GM12878 (cell line): ENCODE measurements around the gene SNF8. TPM values are rescaled to one million over a fixed set of nuclear protein-coding genes. Genes with fewer than 3 reads are reported as not detected.

ENCODE experiments used
- ATAC-seq: fragments of 200-7000 bp; cut with Tn5 transposase; 3 replicates; pipeline ENCODE4 v1.9.1; 2020; ENCODE audit warnings: mild to moderate bottlenecking, moderate library complexity
- BruUV-seq: library from RNA; stranded (reverse); fragments of 400-500 nt; replicated peaks from 2 replicates; lab custom pipeline; 2021; lab: Mats Ljungman, UMichigan
- CTCF ChIA-PET: fragments of 300-600 bp; sonication (Branson Sonifier 250); formaldehyde crosslinking; extraction: SDS; loops from one replicate; lab custom pipeline; 2021; ENCODE audit warnings: inconsistent platforms; lab: Yijun Ruan, JAX
- POLR2A ChIA-PET: fragments of 350-600 bp; formaldehyde crosslinking; extraction: SDS; loops from one replicate; lab custom pipeline; 2021; ENCODE audit warnings: inconsistent platforms; lab: Charles Lee
- RAD21 ChIA-PET: fragments of 300-600 bp; sonication (Branson Sonifier 250); formaldehyde crosslinking; loops from one replicate; lab custom pipeline; 2023; ENCODE audit warnings: antibody characterized with exemption; ENCODE audit not compliant: unreplicated experiment; lab: Charles Lee
- SMC1A ChIA-PET: fragments of 300-600 bp; sonication (Branson Sonifier 250); formaldehyde crosslinking; loops from one replicate; lab custom pipeline; 2023; ENCODE audit not compliant: unreplicated experiment, uncharacterized antibody; lab: Charles Lee
- DNase-seq: peaks from one replicate; pipeline ENCODE4 v3.0.0-alpha.2; 2011; ENCODE audit warnings: low read depth, low spot score
- FAIRE-seq: peaks from 3 replicates; lab custom pipeline; 2011; peaks lifted over from hg19 to GRCh38; lab: Jason Lieb, UNC
- H2AFZ ChIP-seq: 2 replicates; pipeline ENCODE4 v1.6.0; 2011; ENCODE audit warnings: low read depth, low read length, control low read depth; ENCODE audit not compliant: control insufficient read depth
- H3K27ac ChIP-seq: 2 replicates; pipeline ENCODE4 v1.5.1; 2011; ENCODE audit warnings: control low read depth; ENCODE audit not compliant: control insufficient read depth, insufficient read depth
- H3K27me3 ChIP-seq, 2 experiments: replicated peaks in 1 of 2; 2 replicates each; pipeline versions ENCODE4 v1.6.0 to v1.6.1; 2011; ENCODE audit warnings: low read length in 1 of 2; ENCODE audit not compliant: control insufficient read depth in 2 of 2, insufficient read depth in 2 of 2
- H3K36me3 ChIP-seq, 2 experiments: 2 replicates each; pipeline ENCODE4 v1.5.1; 2011; ENCODE audit warnings: low read length in 1 of 2; ENCODE audit not compliant: control insufficient read depth in 2 of 2, insufficient read depth in 2 of 2
- H3K4me1 ChIP-seq: 2 replicates; pipeline ENCODE4 v1.6.1; 2011; ENCODE audit warnings: mild to moderate bottlenecking, low read length, moderate library complexity, mixed read lengths; ENCODE audit not compliant: control insufficient read depth, insufficient read depth
- H3K4me2 ChIP-seq: 2 replicates; pipeline ENCODE4 v1.6.0; 2011; ENCODE audit warnings: control low read depth; ENCODE audit not compliant: control insufficient read depth, insufficient read depth
- H3K4me3 ChIP-seq: fragments of 200-600 bp; sonication (generic); 2 replicates; pipeline ENCODE4 v1.5.1; 2016
- H3K79me2 ChIP-seq: 2 replicates; pipeline ENCODE4 v1.6.0; 2011; ENCODE audit warnings: low read length; ENCODE audit not compliant: control insufficient read depth, insufficient read depth
- H3K9ac ChIP-seq: 2 replicates; pipeline ENCODE4 v1.8.0; 2011; ENCODE audit warnings: low read length, control low read depth, mixed read lengths; ENCODE audit not compliant: control insufficient read depth, insufficient read depth
- H3K9me3 ChIP-seq: replicated peaks from 3 replicates; pipeline ENCODE4 v1.5.1; 2011; ENCODE audit warnings: mild to moderate bottlenecking, low read length; ENCODE audit not compliant: control insufficient read depth, insufficient read depth
- H4K20me1 ChIP-seq: 2 replicates; pipeline ENCODE4 v1.6.0; 2011; ENCODE audit not compliant: control insufficient read depth, insufficient read depth
- CREM ChIP-seq: IDR thresholded peaks from 2 replicates; pipeline ENCODE4 v1.6.1; 2014; ENCODE audit warnings: antibody characterized with exemption, low read depth
- FOXM1 ChIP-seq: IDR thresholded peaks from 2 replicates; pipeline ENCODE4 v1.6.1; 2012; ENCODE audit warnings: low read depth, mild to moderate bottlenecking, inconsistent platforms, low read length, moderate library complexity
- GABPA ChIP-seq: IDR thresholded peaks from 2 replicates; pipeline ENCODE4 v1.6.1; 2014; ENCODE audit warnings: antibody characterized with exemption, low read depth, mild to moderate bottlenecking, inconsistent platforms
- GATAD2B ChIP-seq: fragments of 450-650 bp; conservative IDR thresholded peaks from 2 replicates; pipeline ENCODE4 v1.6.1; 2017; ENCODE audit warnings: low read depth, mild to moderate bottlenecking, moderate library complexity
- HDGF ChIP-seq: fragments of 450-650 bp; IDR thresholded peaks from 2 replicates; pipeline ENCODE4 v1.6.1; 2016; ENCODE audit warnings: antibody characterized with exemption
- LARP7 ChIP-seq: fragments of 450-650 bp; IDR thresholded peaks from 2 replicates; pipeline ENCODE4 v1.6.1; 2017; ENCODE audit warnings: mild to moderate bottlenecking
- MEF2A ChIP-seq: IDR thresholded peaks from 2 replicates; pipeline ENCODE4 v1.6.1; 2011; ENCODE audit warnings: low read depth, mild to moderate bottlenecking, low read length, moderate library complexity; ENCODE audit not compliant: insufficient read depth
- MEF2B ChIP-seq: fragments of 450-650 bp; IDR thresholded peaks from 2 replicates; pipeline ENCODE4 v1.6.1; 2018; ENCODE audit warnings: mild to moderate bottlenecking, moderate library complexity; ENCODE audit not compliant: partially characterized antibody, poor library complexity, severe bottlenecking
- MTA3 ChIP-seq: IDR thresholded peaks from 2 replicates; pipeline ENCODE4 v1.6.1; 2012; ENCODE audit warnings: low read length, inconsistent platforms, borderline replicate concordance
- RB1 ChIP-seq: fragments of 450-650 bp; formaldehyde crosslinking; IDR thresholded peaks from 2 replicates; pipeline ENCODE4 v1.6.1; 2017; ENCODE audit warnings: mild to moderate bottlenecking, borderline replicate concordance
- TBL1XR1 ChIP-seq: IDR thresholded peaks from 2 replicates; pipeline ENCODE4 v1.6.1; 2012; ENCODE audit warnings: low read depth, low read length, improper control_type of control experiment
- YY1 ChIP-seq: IDR thresholded peaks from 2 replicates; pipeline ENCODE4 v1.6.1; 2011; ENCODE audit warnings: low read depth, mild to moderate bottlenecking, low read length
- ZNF384 ChIP-seq: IDR thresholded peaks from 2 replicates; pipeline ENCODE4 v1.6.1; 2012; ENCODE audit warnings: low read depth, mild to moderate bottlenecking, low read length, improper control_type of control experiment, borderline replicate concordance
- WGBS: methylation state at CpG from one replicate; pipeline ENCODE4 v1.1.6; 2016; ENCODE audit warnings: low lambda C conversion rate; ENCODE audit not compliant: insufficient replicate concordance, insufficient coverage; ENCODE audit errors: missing lambda C conversion rate; 5-methylcytosine and 5-hydroxymethylcytosine counted together
- in situ Hi-C: fragments of 300-500 bp; cut with MboI; formaldehyde crosslinking; loops from 9 replicates; pipeline ENCODE4 v1.14.3; 2018; ENCODE audit warnings: mixed read lengths
- intact Hi-C: fragments of 100-400 bp; cut with micrococcal nuclease; formaldehyde crosslinking; loops from one replicate; pipeline ENCODE4 v1.14.2; 2022; ENCODE audit not compliant: unreplicated experiment
- polyA plus RNA-seq, 11 experiments: library from polyadenylated mRNA; depleted of rRNA in 4 of 11; unstranded in 6 of 11; stranded (reverse) in 5 of 11; fragments of >200 nt; fragmentation: Nextera tagmentation in 4 of 11; fragmentation: Illumina TruSeq in 1 of 11; extraction: Ambion mirVana in 4 of 11; extraction: Trizol in 1 of 11; gene quantifications; 1 replicate in 1 of 11; 2 replicates in 10 of 11; pipeline versions ENCODE4 v1.2.1 to v1.2.3, GENCODE V29; 2011 to 2016; ENCODE audit warnings: inconsistent platforms in 2 of 11, missing spikeins in 2 of 11, low read depth in 1 of 11
- total RNA-seq, 4 experiments: library from RNA; depleted of rRNA in 3 of 4; stranded (reverse); fragments of >200 nt in 3 of 4; fragmentation: Illumina TruSeq in 1 of 4; extraction: Trizol in 1 of 4; gene quantifications; 2 replicates each; pipeline versions ENCODE4 v1.2.1 to v1.2.3, GENCODE V29; 2013 to 2021
- TF ChIP-seq, protein P1 (sequence below): IDR thresholded peaks from 2 replicates; pipeline ENCODE4 v1.6.1; 2012; ENCODE audit warnings: low read depth, low read length, improper control_type of control experiment
- TF ChIP-seq, protein P2 (sequence below): IDR thresholded peaks from 2 replicates; pipeline ENCODE4 v1.6.1; 2012; ENCODE audit warnings: low read length, inconsistent platforms
- TF ChIP-seq, protein P3 (sequence below): fragments of 450-650 bp; IDR thresholded peaks from 2 replicates; pipeline ENCODE4 v1.6.1; 2016; ENCODE audit warnings: mild to moderate bottlenecking, moderate library complexity, borderline replicate concordance

SNF8 gene
- total and polyA plus RNA-seq, 10 of the 15 experiments (the other 5 are each of a cell fraction or from before 2014, with no cell fraction given): 6.1 to 228 (median 95.6) TPM

GRCh38 chr17:48970224-48970623 lies 25.6 kb upstream of the SNF8 start:
- H3K9ac ChIP-seq: no peak overlapping the region
- CTCF ChIA-PET: interaction anchor here (1.0 kb wide), 2 partner anchors 209 to 292 kb away, joined by 3 to 4 read pairs; no protein-coding TSS in a partner anchor
- H3K4me3 ChIP-seq: no peak overlapping the region
- no peaks in the 10 kb centered on the region for H3K4me1 ChIP-seq
- H3K27me3 ChIP-seq: peaks cover 0 to 2% of the 10 kb centered on the region in 2 experiments; a peak in 1 of 4 replicates
- H3K36me3 ChIP-seq: no peaks in the 10 kb centered on the region
- no peak for ATAC-seq
- FAIRE-seq: no peak
- WGBS: 27% methylated on average over 4 of the region's 4 CpGs
- intact Hi-C loops (no loop called here), in situ Hi-C loops (no loop called here)
- TF ChIP-seq GABPA (no peak), GATAD2B (no peak), TBL1XR1 (no peak), LARP7 (no peak), MTA3 (no peak), CREM (no peak), RB1 (no peak), HDGF (no peak), ZNF384 (no peak), FOXM1 (no peak), YY1 (no peak), MEF2A (no peak), MEF2B (no peak)
- TF ChIP-seq, protein P1, sequence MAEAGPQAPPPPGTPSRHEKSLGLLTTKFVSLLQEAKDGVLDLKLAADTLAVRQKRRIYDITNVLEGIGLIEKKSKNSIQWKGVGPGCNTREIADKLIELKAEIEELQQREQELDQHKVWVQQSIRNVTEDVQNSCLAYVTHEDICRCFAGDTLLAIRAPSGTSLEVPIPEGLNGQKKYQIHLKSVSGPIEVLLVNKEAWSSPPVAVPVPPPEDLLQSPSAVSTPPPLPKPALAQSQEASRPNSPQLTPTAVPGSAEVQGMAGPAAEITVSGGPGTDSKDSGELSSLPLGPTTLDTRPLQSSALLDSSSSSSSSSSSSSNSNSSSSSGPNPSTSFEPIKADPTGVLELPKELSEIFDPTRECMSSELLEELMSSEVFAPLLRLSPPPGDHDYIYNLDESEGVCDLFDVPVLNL: no peak
- TF ChIP-seq, protein P2, sequence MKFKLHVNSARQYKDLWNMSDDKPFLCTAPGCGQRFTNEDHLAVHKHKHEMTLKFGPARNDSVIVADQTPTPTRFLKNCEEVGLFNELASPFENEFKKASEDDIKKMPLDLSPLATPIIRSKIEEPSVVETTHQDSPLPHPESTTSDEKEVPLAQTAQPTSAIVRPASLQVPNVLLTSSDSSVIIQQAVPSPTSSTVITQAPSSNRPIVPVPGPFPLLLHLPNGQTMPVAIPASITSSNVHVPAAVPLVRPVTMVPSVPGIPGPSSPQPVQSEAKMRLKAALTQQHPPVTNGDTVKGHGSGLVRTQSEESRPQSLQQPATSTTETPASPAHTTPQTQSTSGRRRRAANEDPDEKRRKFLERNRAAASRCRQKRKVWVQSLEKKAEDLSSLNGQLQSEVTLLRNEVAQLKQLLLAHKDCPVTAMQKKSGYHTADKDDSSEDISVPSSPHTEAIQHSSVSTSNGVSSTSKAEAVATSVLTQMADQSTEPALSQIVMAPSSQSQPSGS: no peak
- TF ChIP-seq, protein P3, sequence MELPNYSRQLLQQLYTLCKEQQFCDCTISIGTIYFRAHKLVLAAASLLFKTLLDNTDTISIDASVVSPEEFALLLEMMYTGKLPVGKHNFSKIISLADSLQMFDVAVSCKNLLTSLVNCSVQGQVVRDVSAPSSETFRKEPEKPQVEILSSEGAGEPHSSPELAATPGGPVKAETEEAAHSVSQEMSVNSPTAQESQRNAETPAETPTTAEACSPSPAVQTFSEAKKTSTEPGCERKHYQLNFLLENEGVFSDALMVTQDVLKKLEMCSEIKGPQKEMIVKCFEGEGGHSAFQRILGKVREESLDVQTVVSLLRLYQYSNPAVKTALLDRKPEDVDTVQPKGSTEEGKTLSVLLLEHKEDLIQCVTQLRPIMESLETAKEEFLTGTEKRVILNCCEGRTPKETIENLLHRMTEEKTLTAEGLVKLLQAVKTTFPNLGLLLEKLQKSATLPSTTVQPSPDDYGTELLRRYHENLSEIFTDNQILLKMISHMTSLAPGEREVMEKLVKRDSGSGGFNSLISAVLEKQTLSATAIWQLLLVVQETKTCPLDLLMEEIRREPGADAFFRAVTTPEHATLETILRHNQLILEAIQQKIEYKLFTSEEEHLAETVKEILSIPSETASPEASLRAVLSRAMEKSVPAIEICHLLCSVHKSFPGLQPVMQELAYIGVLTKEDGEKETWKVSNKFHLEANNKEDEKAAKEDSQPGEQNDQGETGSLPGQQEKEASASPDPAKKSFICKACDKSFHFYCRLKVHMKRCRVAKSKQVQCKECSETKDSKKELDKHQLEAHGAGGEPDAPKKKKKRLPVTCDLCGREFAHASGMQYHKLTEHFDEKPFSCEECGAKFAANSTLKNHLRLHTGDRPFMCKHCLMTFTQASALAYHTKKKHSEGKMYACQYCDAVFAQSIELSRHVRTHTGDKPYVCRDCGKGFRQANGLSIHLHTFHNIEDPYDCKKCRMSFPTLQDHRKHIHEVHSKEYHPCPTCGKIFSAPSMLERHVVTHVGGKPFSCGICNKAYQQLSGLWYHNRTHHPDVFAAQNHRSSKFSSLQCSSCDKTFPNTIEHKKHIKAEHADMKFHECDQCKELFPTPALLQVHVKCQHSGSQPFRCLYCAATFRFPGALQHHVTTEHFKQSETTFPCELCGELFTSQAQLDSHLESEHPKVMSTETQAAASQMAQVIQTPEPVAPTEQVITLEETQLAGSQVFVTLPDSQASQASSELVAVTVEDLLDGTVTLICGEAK: no peak
- no peak overlapping the region for H2AFZ ChIP-seq
- H3K79me2 ChIP-seq: no peaks in the 10 kb centered on the region
- SMC1A ChIA-PET: interaction anchor here (0.6 to 1.5 kb wide), 2 partner anchors 63 to 91 kb away, joined by 3 to 4 read pairs; no protein-coding TSS in a partner anchor
- H3K9me3 ChIP-seq: no peaks in the 10 kb centered on the region
- no peak overlapping the region for H3K27ac ChIP-seq
- POLR2A ChIA-PET: no interaction called here
- no TSS peak for BruUV-seq
- H4K20me1 ChIP-seq: no peaks in the 10 kb centered on the region
- DNase-seq: no peak
- H3K4me2 ChIP-seq: no peak overlapping the region
- RAD21 ChIA-PET: no interaction called here
